Embryonic facial prominence (tissue), 1 donor: ENCODE results near the gene LMO7.
"Not testable (repeated sequence)": the region's sequence is repeated elsewhere in the genome, so short reads cannot be mapped to it uniquely, and the experiment has no call there.

Experiments used
- DNase-seq: peaks from one replicate; pipeline ENCODE4 v3.0.0-alpha.2; 2016; ENCODE audit errors: extremely low spot score

Gene LMO7

DNA sequence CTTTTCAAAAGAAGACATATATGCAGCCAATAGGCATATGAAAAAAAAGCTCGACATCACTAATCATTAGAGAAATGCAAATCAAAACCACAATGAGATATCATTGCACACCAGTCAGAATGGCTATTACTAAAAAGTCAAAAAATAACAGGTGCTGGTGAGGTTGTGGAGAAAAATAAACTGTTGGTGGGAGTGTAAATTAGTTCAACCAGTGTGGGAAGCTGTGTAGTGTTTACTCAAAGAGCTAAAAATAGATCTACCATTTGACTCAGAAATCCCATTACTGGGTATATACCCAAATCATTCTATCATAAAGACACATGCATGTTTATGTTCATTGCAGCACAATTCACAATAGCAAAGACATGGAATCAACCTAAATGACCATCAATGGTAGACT lies 106.9 kb downstream of the LMO7 start:
- DNase-seq: not testable (repeated sequence)

- no peak for DNase-seq
Observed at GRCh38 chr13:75744127-75744526, 108.0 kb downstream of the LMO7 start.

DNA sequence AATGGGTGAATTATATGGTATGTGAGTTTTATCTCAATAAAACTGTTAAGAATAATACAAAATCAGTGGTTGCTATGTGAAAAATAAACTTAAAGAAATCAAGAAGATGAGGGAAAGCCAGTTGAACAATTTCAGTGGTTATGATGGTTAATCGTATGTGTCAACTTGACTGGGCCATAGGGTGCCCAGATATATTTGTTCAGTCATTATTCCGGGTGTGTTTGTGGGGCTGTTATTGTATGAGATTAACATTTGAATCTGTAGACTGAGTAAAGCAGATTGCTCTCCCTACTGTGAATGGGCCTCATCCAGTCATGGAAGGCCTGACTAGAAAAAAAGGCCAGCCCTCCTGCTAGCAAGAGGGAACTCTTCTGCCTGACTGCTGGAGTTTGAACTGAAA lies 109.3 kb downstream of the LMO7 start:
- DNase-seq: no peak

GRCh38 chr13:75748874-75749273 lies 112.7 kb downstream of the LMO7 start:
- DNase-seq: no peak

DNA sequence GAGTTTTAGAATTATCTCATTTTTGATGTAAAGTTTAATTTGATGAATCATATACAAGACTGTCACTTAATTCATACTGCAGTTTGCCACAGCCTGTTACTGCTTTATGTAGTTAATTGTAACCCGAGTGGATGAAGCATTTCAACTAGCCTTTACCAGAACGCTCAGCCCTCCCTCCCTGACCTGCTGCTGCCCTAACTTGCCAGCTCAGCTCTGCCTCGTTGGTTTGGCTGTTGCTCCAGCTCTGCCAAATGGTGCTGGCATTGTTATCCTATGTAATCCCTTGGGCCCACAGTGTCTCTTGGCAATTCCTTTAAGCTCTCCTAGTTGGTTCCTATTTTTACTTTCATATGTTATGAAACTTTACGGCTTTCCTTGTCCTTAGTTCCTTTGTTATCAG lies 113.3 kb downstream of the LMO7 start:
- no peak for DNase-seq

DNA sequence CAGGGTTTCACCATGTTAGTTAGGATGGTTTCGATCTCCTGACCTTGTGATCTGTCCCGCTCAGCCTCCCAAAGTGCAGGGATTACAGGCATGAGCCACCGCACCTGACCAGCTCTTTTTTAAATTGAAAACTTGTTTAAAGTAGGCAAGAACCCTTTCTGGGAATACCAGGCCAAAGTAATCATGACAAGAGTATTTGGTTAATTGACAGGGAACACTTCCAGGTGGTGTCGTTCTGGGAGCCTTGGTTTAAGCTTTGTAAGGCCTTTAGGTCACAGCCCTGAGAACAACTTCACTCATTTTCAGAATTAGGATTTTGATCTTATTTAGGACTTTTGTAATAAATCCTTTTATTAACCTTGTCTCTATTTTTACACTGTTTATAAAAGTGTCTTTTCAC lies 115.2 kb downstream of the LMO7 start:
- no peak for DNase-seq

GRCh38 chr13:75752826-75753225 lies 116.7 kb downstream of the LMO7 start:
- no peak for DNase-seq

- DNase-seq: no peak
Observed at GRCh38 chr13:75754936-75755335, 118.8 kb downstream of the LMO7 start.

DNA sequence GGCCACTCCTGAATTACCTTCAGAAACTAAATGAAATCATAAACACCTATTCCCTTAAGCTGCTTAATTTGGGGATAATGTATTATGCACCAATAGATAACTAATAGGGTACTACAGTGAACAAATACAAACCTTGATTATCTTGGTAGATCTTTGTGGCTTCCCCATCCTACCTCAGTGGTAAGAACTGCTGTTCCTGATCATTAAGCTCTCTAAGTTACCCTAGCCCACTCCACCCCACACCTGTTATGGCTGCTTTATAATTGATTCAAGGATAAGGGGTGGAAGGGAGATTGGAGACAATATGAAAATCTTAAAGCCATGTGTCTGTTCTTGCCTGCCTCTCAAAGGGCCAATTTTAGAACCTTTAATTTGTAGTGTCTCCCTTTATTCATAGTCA lies 121.2 kb downstream of the LMO7 start:
- no peak for DNase-seq

GRCh38 chr13:75759531-75759930 lies 123.4 kb downstream of the LMO7 start:
- no peak for DNase-seq

GRCh38 chr13:75760131-75761021 lies 124.2 kb downstream of the LMO7 start:
- DNase-seq: no peak

GRCh38 chr13:75761369-75761768 lies 125.2 kb downstream of the LMO7 start:
- DNase-seq: no peak

DNA sequence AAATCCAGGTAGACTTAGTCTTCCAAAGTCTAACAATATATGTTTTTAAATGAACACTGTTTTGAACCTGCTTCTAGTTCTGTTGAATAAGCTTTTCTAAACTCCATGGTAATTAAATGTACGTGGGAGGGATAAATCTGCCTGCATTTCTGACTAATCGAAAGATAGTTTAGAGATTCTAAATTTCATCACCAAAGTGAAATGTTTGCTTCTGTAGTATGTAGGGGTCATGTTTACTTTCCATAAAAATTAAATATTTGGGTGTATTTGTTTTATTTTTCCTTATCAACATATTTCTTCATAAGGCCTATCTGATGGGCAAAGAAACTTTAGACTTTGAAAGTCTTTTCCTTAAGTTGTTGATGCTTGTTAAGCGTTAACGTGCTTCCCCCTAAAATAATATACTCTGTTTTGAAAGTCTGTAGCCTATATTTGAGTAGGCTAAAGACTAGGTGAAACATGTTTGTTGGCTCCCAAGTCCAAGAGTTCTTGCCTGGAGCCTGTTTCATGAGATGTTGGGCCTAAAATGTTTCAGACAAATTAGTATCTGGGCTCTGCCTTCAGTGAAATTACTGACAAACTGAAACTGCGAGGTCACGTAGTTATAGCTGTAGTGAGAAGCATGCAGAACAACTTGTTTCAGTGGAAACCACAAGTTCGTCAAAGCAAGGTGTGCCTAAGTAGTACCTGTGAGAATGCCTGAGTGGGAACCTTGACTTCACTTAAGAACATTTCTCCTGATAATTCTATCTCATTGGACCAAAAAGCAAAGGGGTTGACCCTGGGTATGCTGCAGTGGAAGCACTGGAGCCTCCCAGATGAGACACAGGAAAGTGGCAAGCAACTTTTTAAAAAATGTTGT lies 126.2 kb downstream of the LMO7 start:
- DNase-seq: no peak

DNA sequence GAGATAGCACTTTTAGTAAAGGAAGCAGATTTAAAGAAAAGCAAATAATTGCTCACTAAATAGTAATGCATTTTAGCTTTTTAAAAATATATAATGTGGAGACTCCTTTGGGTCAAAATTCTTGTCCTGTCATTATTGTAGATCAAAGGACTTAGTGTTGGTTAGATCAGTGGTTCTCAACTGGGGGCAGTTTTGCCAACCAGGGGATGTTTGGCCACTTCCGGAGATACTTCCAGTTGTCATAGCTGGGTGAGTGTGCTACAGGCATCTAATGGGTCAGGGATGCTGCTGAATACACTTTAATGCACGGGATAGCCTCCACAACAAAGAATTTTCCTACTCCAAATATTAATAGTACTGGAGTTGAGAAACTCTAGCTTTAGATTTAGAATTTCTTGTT lies 126.8 kb downstream of the LMO7 start:
- DNase-seq: no peak

DNA sequence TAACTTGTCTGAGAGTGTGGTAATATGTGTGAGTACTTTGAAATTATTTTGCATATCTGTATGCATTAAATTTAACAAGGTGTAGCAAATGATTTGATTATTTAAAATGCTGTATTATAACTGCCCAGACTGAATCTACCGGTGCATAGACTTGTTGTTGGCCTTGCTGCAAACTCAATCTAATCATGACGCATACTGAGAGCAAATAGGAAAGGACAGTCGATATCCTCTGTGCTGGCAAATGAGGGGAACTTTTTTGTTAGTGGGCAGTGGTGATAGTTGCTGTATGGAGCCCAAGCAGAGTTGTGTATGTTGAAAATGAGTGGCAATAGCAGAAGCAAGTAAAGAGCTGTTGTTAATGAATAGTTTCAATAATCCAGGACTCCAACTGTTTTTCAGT lies 127.4 kb downstream of the LMO7 start:
- no peak for DNase-seq

DNA sequence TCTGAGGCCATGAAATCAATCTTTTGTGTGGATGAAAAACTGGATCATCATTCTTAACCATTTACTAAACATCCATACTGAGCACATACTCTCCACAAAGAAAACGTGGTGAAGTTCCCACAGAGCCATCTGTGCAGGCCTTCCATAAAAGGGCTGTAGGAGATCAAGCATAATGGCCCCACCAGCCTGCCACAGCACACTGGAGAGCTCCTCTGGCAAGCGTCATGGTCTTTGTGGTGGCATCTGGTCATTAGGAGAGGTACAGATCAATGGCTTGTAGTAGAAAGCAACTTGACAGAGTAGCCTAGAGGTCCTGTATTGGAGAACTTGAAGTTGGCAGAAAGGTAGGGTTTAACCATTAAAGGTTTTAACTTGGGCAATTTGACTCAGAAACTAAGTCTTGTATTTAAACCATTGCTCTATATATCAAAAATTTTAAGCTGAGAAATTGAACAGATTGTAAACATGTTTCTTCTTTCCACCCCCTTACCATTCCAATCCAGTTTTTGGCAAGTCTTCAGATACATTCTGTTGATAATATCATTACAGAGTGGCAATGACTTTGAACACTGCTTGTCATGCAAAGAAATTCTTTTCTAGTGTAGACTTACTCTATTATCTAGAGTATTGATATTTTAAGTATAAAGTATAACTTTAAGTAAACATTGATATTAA lies 128.3 kb downstream of the LMO7 start:
- no peak for DNase-seq

- DNase-seq: no peak
Observed at GRCh38 chr13:75764926-75765310, 128.8 kb downstream of the LMO7 start.

- no peak for DNase-seq
Observed at GRCh38 chr13:75766636-75767035, 130.5 kb downstream of the LMO7 start.

GRCh38 chr13:75769141-75769905 lies 133.2 kb downstream of the LMO7 start:
- no peak for DNase-seq

DNA sequence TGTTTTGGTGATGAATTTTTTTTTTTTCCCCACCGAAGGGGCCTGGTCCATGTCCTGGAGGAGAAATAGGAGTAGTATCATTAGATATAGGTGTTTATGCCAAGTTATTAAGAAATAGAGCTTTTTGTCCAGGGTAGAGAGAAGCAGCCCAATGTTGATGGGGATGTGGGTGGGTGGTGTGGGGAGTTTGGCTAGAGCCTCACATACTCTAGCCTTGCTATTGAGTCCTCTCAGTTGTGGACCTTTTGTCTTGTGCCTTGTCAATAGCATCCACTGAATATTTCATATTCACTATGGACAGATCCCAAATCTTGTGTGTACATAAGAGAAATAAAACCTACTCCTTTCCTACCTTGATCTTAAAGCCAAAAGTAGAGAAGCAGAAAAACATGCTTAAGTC lies 134.0 kb downstream of the LMO7 start:
- no peak for DNase-seq

DNA sequence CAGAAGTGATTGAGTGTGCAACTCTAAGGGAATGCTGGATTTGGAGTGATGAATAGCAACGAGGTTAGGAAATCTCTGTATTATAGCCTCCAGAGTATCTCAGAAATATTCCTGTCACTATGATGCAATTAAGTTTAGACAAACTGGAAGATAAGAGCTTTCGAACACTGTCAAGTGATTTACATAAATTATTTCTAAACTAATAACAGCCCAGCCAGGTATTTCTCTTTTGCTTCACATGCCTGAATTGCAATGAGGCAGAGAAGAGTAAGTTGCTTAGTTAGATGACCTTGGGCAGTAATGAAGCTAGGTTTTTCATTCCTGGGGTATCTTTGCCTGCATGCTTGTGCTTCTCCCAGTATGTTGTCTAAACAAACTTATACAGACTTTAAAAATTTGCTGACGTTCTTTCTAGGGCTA lies 134.5 kb downstream of the LMO7 start:
- DNase-seq: no peak

GRCh38 chr13:75771226-75771625 lies 135.1 kb downstream of the LMO7 start:
- DNase-seq: no peak
